ENCODE results near the gene WIPF1.

DNA sequence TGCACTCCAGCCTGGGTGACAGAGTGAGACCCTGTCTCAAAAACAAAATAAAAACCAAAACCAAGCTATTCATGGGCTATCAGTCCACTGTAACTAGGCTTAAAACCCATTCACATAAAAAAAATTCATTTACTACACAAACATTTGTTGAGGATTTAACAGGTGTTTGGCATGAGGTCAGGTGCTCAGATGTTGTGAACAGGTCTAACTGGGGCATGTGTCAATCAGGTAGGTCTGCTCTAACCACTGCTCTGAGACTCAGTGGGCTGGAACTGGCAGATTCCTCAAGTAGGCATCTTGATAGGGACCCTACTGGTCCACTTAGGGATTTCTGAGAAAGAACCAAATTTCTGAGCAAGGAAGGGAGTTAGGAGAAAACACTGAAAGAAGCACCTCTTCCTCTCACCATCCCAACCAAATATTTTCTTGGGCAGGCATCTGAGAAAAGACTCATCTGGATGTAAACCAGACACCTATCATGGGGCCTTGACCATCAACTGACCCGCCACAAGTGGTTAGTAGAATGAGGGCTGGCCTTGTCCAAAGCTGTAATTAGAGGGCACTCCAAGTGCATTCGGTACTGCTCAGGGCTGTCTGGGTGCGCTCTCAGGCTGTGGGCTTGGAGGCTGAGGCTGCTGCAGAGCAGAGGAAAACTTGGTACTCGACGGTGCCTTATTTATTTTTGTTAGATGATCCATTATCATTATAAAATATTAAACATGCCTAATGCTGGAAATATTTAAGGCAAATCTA is 33.9 kb downstream of the WIPF1 start:
- TF ChIP-seq CTCF (conservative IDR thresholded peaks at IDR 0.05) = no peak
- TF ChIP-seq ZFX (IDR thresholded peaks at IDR 0.05) = no peak

Data from C4-2B (cell line).